GM23338 (cell line): Measurements from ENCODE around the gene PAK1IP1. TPM values are rescaled to one million over a fixed set of nuclear protein-coding genes. Genes with fewer than 3 reads are reported as not detected.

Source experiments
- ATAC-seq: fragments of 200-7000 bp; cut with Tn5 transposase; 3 replicates; pipeline ENCODE4 v1.9.1; 2020
- DNase-seq: peaks from one replicate; pipeline ENCODE4 v3.0.0-alpha.2; 2015; ENCODE audit warnings: low spot score
- H2AFZ ChIP-seq: fragments of 200-600 bp; sonication (generic); 2 replicates; pipeline ENCODE4 v1.8.0; 2016; ENCODE audit warnings: antibody characterized with exemption, mild to moderate bottlenecking, moderate library complexity
- H3F3A ChIP-seq: fragments of 200-600 bp; sonication (generic); replicated peaks from 2 replicates; pipeline ENCODE4 v1.8.0; 2017; ENCODE audit warnings: antibody characterized with exemption, mixed run types, low read depth
- H3K27ac ChIP-seq: fragments of 200-600 bp; sonication (generic); 2 replicates; pipeline ENCODE4 v1.6.1; 2016; ENCODE audit warnings: low read depth
- H3K27me3 ChIP-seq: fragments of 200-600 bp; sonication (generic); 2 replicates; pipeline ENCODE4 v1.8.0; 2016; ENCODE audit warnings: mild to moderate bottlenecking, mixed run types, moderate library complexity; ENCODE audit not compliant: insufficient read depth
- H3K36me3 ChIP-seq: fragments of 200-600 bp; sonication (generic); 2 replicates; pipeline ENCODE4 v1.8.0; 2016; ENCODE audit warnings: mild to moderate bottlenecking; ENCODE audit not compliant: insufficient read depth
- H3K4me1 ChIP-seq: fragments of 200-600 bp; sonication (generic); 2 replicates; pipeline ENCODE4 v1.8.0; 2016; ENCODE audit warnings: mild to moderate bottlenecking, moderate library complexity; ENCODE audit not compliant: insufficient read depth
- H3K4me2 ChIP-seq: fragments of 200-600 bp; sonication (generic); 2 replicates; pipeline ENCODE4 v1.7.1; 2017; ENCODE audit warnings: mixed run types
- H3K4me3 ChIP-seq: fragments of 200-600 bp; sonication (generic); 2 replicates; pipeline ENCODE4 v1.6.1; 2016; ENCODE audit warnings: mixed run types
- H3K79me2 ChIP-seq: fragments of 200-600 bp; sonication (generic); replicated peaks from 2 replicates; pipeline ENCODE4 v1.8.0; 2017; ENCODE audit warnings: mild to moderate bottlenecking; ENCODE audit not compliant: insufficient read depth
- H3K9me2 ChIP-seq: fragments of 200-600 bp; sonication (generic); 2 replicates; pipeline ENCODE4 v1.8.0; 2017; ENCODE audit not compliant: insufficient read depth
- H4K20me1 ChIP-seq: fragments of 200-600 bp; sonication (generic); replicated peaks from 2 replicates; pipeline ENCODE4 v1.8.0; 2017; ENCODE audit warnings: mild to moderate bottlenecking; ENCODE audit not compliant: insufficient read depth
- H3K27ac Mint-ChIP-seq: 2 replicates; pipeline ENCODE4 v1.8.0; 2020; ENCODE audit warnings: inconsistent platforms, mild to moderate bottlenecking, moderate library complexity, mixed read lengths
- H3K27me3 Mint-ChIP-seq: 3 replicates; pipeline ENCODE4 v1.8.0; 2022; ENCODE audit warnings: low read depth, mild to moderate bottlenecking, moderate library complexity, mixed read lengths, inconsistent platforms; ENCODE audit not compliant: insufficient read depth, poor library complexity
- H3K36me3 Mint-ChIP-seq: 3 replicates; pipeline ENCODE4 v1.8.0; 2021; ENCODE audit warnings: low read depth, mild to moderate bottlenecking, inconsistent platforms, moderate library complexity, mixed read lengths
- H3K4me1 Mint-ChIP-seq: 3 replicates; pipeline ENCODE4 v1.8.0; 2020; ENCODE audit warnings: mild to moderate bottlenecking, inconsistent platforms, mixed read lengths
- H3K4me3 Mint-ChIP-seq: 3 replicates; pipeline ENCODE4 v1.8.0; 2021; ENCODE audit warnings: moderate library complexity, mild to moderate bottlenecking, inconsistent platforms, mixed read lengths
- H3K9me3 Mint-ChIP-seq: 3 replicates; pipeline ENCODE4 v1.8.0; 2020; ENCODE audit warnings: moderate library complexity, mild to moderate bottlenecking, inconsistent platforms, mixed read lengths
- CREB1 ChIP-seq: fragments of 250-450 bp; sonication (Bioruptor Pico); IDR thresholded peaks from 2 replicates; pipeline ENCODE4 v1.5.0; 2020; ENCODE audit warnings: low read depth, mild to moderate bottlenecking, moderate library complexity
- CTCF ChIP-seq, 2 experiments: fragments of 200-600 bp in 1 of 2; sonication (generic) in 1 of 2; conservative IDR thresholded peaks; 2 replicates each; pipeline versions ENCODE4 v1.5.1 to v1.6.1; 2016 to 2017; ENCODE audit warnings: antibody characterized with exemption in 2 of 2, low read depth in 2 of 2, mild to moderate bottlenecking in 2 of 2, moderate library complexity in 1 of 2
- EZH2phosphoT487 ChIP-seq: fragments of 200-600 bp; sonication (generic); IDR thresholded peaks from one replicate; pipeline ENCODE4 v1.8.1; 2018; ENCODE audit warnings: antibody characterized with exemption; ENCODE audit not compliant: unreplicated experiment
- JUNB ChIP-seq: IDR thresholded peaks from one replicate; pipeline ENCODE4 v1.6.1; 2016; ENCODE audit warnings: antibody characterized with exemption; ENCODE audit not compliant: unreplicated experiment
- NANOG ChIP-seq: IDR thresholded peaks from 2 replicates; pipeline ENCODE4 v1.6.1; 2016; ENCODE audit warnings: antibody characterized with exemption, borderline replicate concordance
- POLR2AphosphoS5 ChIP-seq: IDR thresholded peaks from 2 replicates; pipeline ENCODE4 v1.6.1; 2016; ENCODE audit warnings: antibody characterized with exemption, low read depth
- STAT1 ChIP-seq: IDR thresholded peaks from one replicate; pipeline ENCODE4 v1.6.1; 2016; ENCODE audit warnings: antibody characterized with exemption; ENCODE audit not compliant: unreplicated experiment
- ZNF331 ChIP-seq: fragments of 250-450 bp; sonication (Bioruptor Pico); IDR thresholded peaks from 2 replicates; pipeline ENCODE4 v1.5.0; 2020; ENCODE audit warnings: low read depth, mild to moderate bottlenecking, moderate library complexity
- polyA plus RNA-seq: library from polyadenylated mRNA; unstranded; fragments of >200 nt; fragmentation: Nextera tagmentation; extraction: Ambion mirVana; gene quantifications from 2 replicates; pipeline ENCODE4 v1.2.1, GENCODE V29; 2016
- total RNA-seq: library from RNA; depleted of rRNA; stranded (reverse); fragments of >200 nt; shearing (Covaris generic); gene quantifications from 2 replicates; pipeline ENCODE4 v1.2.3, GENCODE V29; 2014
- TF ChIP-seq, protein P1 (sequence below): IDR thresholded peaks from one replicate; pipeline ENCODE4 v1.6.1; 2018; ENCODE audit warnings: antibody characterized with exemption; ENCODE audit not compliant: unreplicated experiment

The PAK1IP1 gene
- total and polyA plus RNA-seq, 2 experiments from 2014 or later = 45.5 to 93.2 TPM

GRCh38 chr6:10730254-10730653 is 35.5 kb downstream of the PAK1IP1 start:
- Histone ChIP-seq H3K36me3 (peaks cover 10% of the 10 kb centered on the region; the same call in 1 of the 2 replicates), H3K4me3 (no peak overlapping the region), H3K27me3 (no peaks in the 10 kb centered on the region), H3K4me2 (no peak overlapping the region), H3K9me2 (no peaks in the 10 kb centered on the region), H3K4me1 (no peaks in the 10 kb centered on the region), H3K27ac (no peak overlapping the region), H3F3A (no peaks in the 10 kb centered on the region), H4K20me1 (no peaks in the 10 kb centered on the region), H3K79me2 (0 out of 2 replicates have a peak, but pooled peaks cover 8% of the 10 kb centered on the region), H2AFZ (no peak overlapping the region)
- no peaks in the 10 kb centered on the region for H3K27me3 Mint-ChIP-seq
- no peak overlapping the region for H3K27ac Mint-ChIP-seq
- H3K4me1 Mint-ChIP-seq = peaks cover 5% of the 10 kb centered on the region
- H3K9me3 Mint-ChIP-seq = no peaks in the 10 kb centered on the region
- ATAC-seq (no peak), DNase-seq (no peak)
- H3K4me3 Mint-ChIP-seq = no peak overlapping the region
- H3K36me3 Mint-ChIP-seq = peaks cover 67% of the 10 kb centered on the region
- no peak for TF ChIP-seq STAT1
- TF ChIP-seq CTCF (conservative IDR thresholded peaks at IDR 0.05; ENCODE audit: low read depth in 2 of 2) = no peak
- TF ChIP-seq, protein P1, sequence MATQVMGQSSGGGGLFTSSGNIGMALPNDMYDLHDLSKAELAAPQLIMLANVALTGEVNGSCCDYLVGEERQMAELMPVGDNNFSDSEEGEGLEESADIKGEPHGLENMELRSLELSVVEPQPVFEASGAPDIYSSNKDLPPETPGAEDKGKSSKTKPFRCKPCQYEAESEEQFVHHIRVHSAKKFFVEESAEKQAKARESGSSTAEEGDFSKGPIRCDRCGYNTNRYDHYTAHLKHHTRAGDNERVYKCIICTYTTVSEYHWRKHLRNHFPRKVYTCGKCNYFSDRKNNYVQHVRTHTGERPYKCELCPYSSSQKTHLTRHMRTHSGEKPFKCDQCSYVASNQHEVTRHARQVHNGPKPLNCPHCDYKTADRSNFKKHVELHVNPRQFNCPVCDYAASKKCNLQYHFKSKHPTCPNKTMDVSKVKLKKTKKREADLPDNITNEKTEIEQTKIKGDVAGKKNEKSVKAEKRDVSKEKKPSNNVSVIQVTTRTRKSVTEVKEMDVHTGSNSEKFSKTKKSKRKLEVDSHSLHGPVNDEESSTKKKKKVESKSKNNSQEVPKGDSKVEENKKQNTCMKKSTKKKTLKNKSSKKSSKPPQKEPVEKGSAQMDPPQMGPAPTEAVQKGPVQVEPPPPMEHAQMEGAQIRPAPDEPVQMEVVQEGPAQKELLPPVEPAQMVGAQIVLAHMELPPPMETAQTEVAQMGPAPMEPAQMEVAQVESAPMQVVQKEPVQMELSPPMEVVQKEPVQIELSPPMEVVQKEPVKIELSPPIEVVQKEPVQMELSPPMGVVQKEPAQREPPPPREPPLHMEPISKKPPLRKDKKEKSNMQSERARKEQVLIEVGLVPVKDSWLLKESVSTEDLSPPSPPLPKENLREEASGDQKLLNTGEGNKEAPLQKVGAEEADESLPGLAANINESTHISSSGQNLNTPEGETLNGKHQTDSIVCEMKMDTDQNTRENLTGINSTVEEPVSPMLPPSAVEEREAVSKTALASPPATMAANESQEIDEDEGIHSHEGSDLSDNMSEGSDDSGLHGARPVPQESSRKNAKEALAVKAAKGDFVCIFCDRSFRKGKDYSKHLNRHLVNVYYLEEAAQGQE = no peak
- TF ChIP-seq CREB1 = no peak
- no peak for TF ChIP-seq POLR2AphosphoS5
- TF ChIP-seq EZH2phosphoT487 = no peak
- no peak for TF ChIP-seq NANOG
- no peak for TF ChIP-seq JUNB

GRCh38 chr6:10733151-10733715 is 38.5 kb downstream of the PAK1IP1 start:
- H3K27me3 Mint-ChIP-seq = peaks cover 5% of the 10 kb centered on the region
- H3K27me3 ChIP-seq = no peaks in the 10 kb centered on the region
- H3K9me2 ChIP-seq = no peaks in the 10 kb centered on the region
- H3K9me3 Mint-ChIP-seq = no peaks in the 10 kb centered on the region
- H3K36me3 ChIP-seq = peaks cover 10% of the 10 kb centered on the region; the same call in 1 of the 2 replicates
- no peak for TF ChIP-seq ZNF331 (CRISPR knock-in tag)
- TF ChIP-seq CTCF (conservative IDR thresholded peaks at IDR 0.05; ENCODE audit: low read depth in 2 of 2) = no peak
- peak overlapping the region; percentile 56; the same call in 1 of the 2 replicates for H3K27ac Mint-ChIP-seq
- DNase-seq = peak; percentile 32
- H3K27ac ChIP-seq = peak overlapping the region; percentile 68; the same call in 1 of the 2 replicates
- H3K4me3 Mint-ChIP-seq = no peak overlapping the region
- H4K20me1 ChIP-seq = no peaks in the 10 kb centered on the region
- H2AFZ ChIP-seq = no peak overlapping the region
- peaks cover 42% of the 10 kb centered on the region for H3K36me3 Mint-ChIP-seq
- H3K4me1 Mint-ChIP-seq = no peaks in the 10 kb centered on the region
- no peaks in the 10 kb centered on the region; the same call in 1 of the 2 replicates for H3K79me2 ChIP-seq
- no peaks in the 10 kb centered on the region for H3K4me1 ChIP-seq
- H3K4me3 ChIP-seq = no peak overlapping the region
- peak; percentile 40 for ATAC-seq
- no peak overlapping the region for H3K4me2 ChIP-seq
- no peaks in the 10 kb centered on the region for H3F3A ChIP-seq
